GM10266 (cell line): ENCODE results near the gene CNTNAP2.

Experiments used
- DNase-seq: peaks from one replicate; pipeline ENCODE4 v3.0.0; 2012; ENCODE audit errors: extremely low spot score
- TF ChIP-seq, protein P1 (sequence below): IDR thresholded peaks from 2 replicates; pipeline ENCODE4 v1.5.1; 2012; ENCODE audit warnings: mild to moderate bottlenecking, low read depth; ENCODE audit not compliant: control insufficient read depth, insufficient read depth; ENCODE audit errors: missing control alignments

CNTNAP2 gene

GRCh38 chr7:147498081-147498480 is 1381.5 kb downstream of the CNTNAP2 start:
- no peak for DNase-seq
- TF ChIP-seq, protein P1, sequence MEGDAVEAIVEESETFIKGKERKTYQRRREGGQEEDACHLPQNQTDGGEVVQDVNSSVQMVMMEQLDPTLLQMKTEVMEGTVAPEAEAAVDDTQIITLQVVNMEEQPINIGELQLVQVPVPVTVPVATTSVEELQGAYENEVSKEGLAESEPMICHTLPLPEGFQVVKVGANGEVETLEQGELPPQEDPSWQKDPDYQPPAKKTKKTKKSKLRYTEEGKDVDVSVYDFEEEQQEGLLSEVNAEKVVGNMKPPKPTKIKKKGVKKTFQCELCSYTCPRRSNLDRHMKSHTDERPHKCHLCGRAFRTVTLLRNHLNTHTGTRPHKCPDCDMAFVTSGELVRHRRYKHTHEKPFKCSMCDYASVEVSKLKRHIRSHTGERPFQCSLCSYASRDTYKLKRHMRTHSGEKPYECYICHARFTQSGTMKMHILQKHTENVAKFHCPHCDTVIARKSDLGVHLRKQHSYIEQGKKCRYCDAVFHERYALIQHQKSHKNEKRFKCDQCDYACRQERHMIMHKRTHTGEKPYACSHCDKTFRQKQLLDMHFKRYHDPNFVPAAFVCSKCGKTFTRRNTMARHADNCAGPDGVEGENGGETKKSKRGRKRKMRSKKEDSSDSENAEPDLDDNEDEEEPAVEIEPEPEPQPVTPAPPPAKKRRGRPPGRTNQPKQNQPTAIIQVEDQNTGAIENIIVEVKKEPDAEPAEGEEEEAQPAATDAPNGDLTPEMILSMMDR: no peak

GRCh38 chr7:147509035-147509501 is 1392.5 kb downstream of the CNTNAP2 start:
- no peak for DNase-seq

GRCh38 chr7:147509541-147510200 is 1393.1 kb downstream of the CNTNAP2 start:
- TF ChIP-seq, protein P1: no peak

More at GRCh38 chr7:147509035-147509501, 1392.5 kb downstream of the CNTNAP2 start:
- TF ChIP-seq, protein P1: no peak

GRCh38 chr7:147510201-147510542 is 1393.6 kb downstream of the CNTNAP2 start:
- TF ChIP-seq, protein P1: no peak
- DNase-seq: no peak

More at GRCh38 chr7:147509541-147510200, 1393.1 kb downstream of the CNTNAP2 start:
- no peak for DNase-seq

GRCh38 chr7:147510923-147511322 is 1394.3 kb downstream of the CNTNAP2 start:
- DNase-seq: no peak
- TF ChIP-seq, protein P1: no peak

DNA sequence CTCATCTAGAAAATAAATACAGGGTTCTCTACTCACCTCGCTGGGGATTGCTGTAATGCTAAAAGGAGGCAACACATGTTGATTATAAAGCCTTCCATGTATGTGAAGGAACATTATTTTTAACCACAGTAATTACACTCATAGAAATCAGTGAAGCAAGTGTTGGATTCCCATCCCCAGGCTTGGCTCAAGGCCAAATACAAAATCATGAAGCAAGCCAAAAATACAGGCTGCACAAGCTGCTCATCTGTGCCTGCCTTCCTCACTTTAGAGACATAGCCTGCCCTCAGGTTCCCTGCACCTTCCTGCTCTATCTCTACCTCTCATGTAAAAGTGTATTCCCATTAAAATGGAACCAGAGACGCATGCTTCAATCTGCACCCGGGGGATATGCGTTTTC is 1396.8 kb downstream of the CNTNAP2 start:
- no peak for DNase-seq
- TF ChIP-seq, protein P1: no peak

GRCh38 chr7:147516391-147516790 is 1399.8 kb downstream of the CNTNAP2 start:
- no peak for DNase-seq
- TF ChIP-seq, protein P1: no peak
